H1 (cell line): Measurements from ENCODE around the gene TMA7B. TPM values are rescaled to one million over a fixed set of nuclear protein-coding genes. Genes with fewer than 3 reads are reported as not detected.

Experiments used
- CTCF ChIA-PET: fragments of 300-600 bp; sonication (Branson Sonifier 250); formaldehyde crosslinking; loops from one replicate; lab custom pipeline; 2021; ENCODE audit not compliant: partially characterized antibody; lab: Charles Lee
- POLR2A ChIA-PET: fragments of 300-600 bp; sonication (Branson Sonifier 250); formaldehyde crosslinking; loops from one replicate; lab custom pipeline; 2021; ENCODE audit warnings: inconsistent platforms; ENCODE audit not compliant: partially characterized antibody; lab: Charles Lee
- DNase-seq, 2 experiments: peaks; one replicate each; pipeline versions ENCODE4 v3.0.0 to v3.0.0-alpha.2; 2010 to 2022; ENCODE audit warnings: low spot score in 2 of 2, low read depth in 1 of 2, mixed read lengths in 1 of 2
- FAIRE-seq: peaks from 2 replicates; lab custom pipeline; 2011; peaks lifted over from hg19 to GRCh38; lab: Jason Lieb, UNC
- H2AFZ ChIP-seq: 2 replicates; pipeline ENCODE4 v1.8.1; 2012; ENCODE audit warnings: low read length, inconsistent platforms
- H2AK5ac ChIP-seq: 2 replicates; pipeline ENCODE4 v1.6.1; 2013; ENCODE audit warnings: low read depth, low read length
- H2BK120ac ChIP-seq: replicated peaks from 2 replicates; pipeline ENCODE3; 2013; ENCODE audit warnings: low read depth, low read length, inconsistent platforms
- H2BK12ac ChIP-seq: 2 replicates; pipeline ENCODE4 v1.6.1; 2013; ENCODE audit warnings: low read depth, low read length
- H2BK15ac ChIP-seq: 2 replicates; pipeline ENCODE4 v1.6.1; 2013; ENCODE audit warnings: low read length
- H2BK20ac ChIP-seq: 2 replicates; pipeline ENCODE4 v1.6.1; 2013; ENCODE audit warnings: low read length
- H2BK5ac ChIP-seq: 2 replicates; pipeline ENCODE4 v1.6.1; 2013; ENCODE audit warnings: low read depth, low read length
- H3K14ac ChIP-seq: 2 replicates; pipeline ENCODE4 v1.6.1; 2013; ENCODE audit warnings: inconsistent platforms; ENCODE audit not compliant: insufficient read length
- H3K18ac ChIP-seq: 2 replicates; pipeline ENCODE4 v1.6.1; 2013; ENCODE audit warnings: low read length; ENCODE audit errors: extremely low read depth
- H3K23ac ChIP-seq: 2 replicates; pipeline ENCODE4 v1.6.1; 2013; ENCODE audit warnings: inconsistent platforms; ENCODE audit not compliant: insufficient read length
- H3K23me2 ChIP-seq: 2 replicates; pipeline ENCODE4 v1.6.1; 2013; ENCODE audit warnings: low read depth, low read length
- H3K27ac ChIP-seq: 2 replicates; pipeline ENCODE4 v1.6.1; 2011; ENCODE audit warnings: low read depth, low read length, inconsistent platforms
- H3K27me3 ChIP-seq, 4 experiments: replicated peaks in 1 of 4; 1 replicate in 1 of 4; 2 replicates in 3 of 4; pipeline versions ENCODE4 v1.6.1 to v1.8.1; 2011 to 2013; ENCODE audit warnings: low read length in 3 of 4, mild to moderate bottlenecking in 3 of 4, inconsistent platforms in 2 of 4, mixed read lengths in 2 of 4, moderate library complexity in 1 of 4; ENCODE audit not compliant: control insufficient read depth in 3 of 4, insufficient read depth in 3 of 4; ENCODE audit errors: extremely low read depth in 1 of 4
- H3K36me3 ChIP-seq, 4 experiments: 2 replicates each; pipeline versions ENCODE4 v1.6.1 to v1.8.1; 2011 to 2013; ENCODE audit warnings: mild to moderate bottlenecking in 4 of 4, low read length in 3 of 4, moderate library complexity in 2 of 4, control low read depth in 1 of 4, inconsistent platforms in 1 of 4; ENCODE audit not compliant: insufficient read depth in 4 of 4, control insufficient read depth in 2 of 4
- H3K4ac ChIP-seq: replicated peaks from 2 replicates; pipeline ENCODE3; 2013; ENCODE audit warnings: low read length, low read depth, mixed read lengths, inconsistent platforms; ENCODE audit not compliant: insufficient read length
- H3K4me1 ChIP-seq, 4 experiments: replicated peaks in 1 of 4; 1 replicate in 1 of 4; 2 replicates in 3 of 4; pipeline versions ENCODE4 v1.6.1 to v1.8.1; 2011 to 2013; ENCODE audit warnings: low read length in 3 of 4, inconsistent platforms in 2 of 4, mixed read lengths in 1 of 4; ENCODE audit not compliant: insufficient read depth in 4 of 4, control insufficient read depth in 3 of 4
- H3K4me2 ChIP-seq, 2 experiments: 2 replicates each; pipeline versions ENCODE4 v1.6.1 to v1.8.1; 2011 to 2013; ENCODE audit warnings: low read depth in 2 of 2, low read length in 2 of 2, control low read depth in 1 of 2, inconsistent platforms in 1 of 2, mild to moderate bottlenecking in 1 of 2; ENCODE audit not compliant: insufficient read depth in 1 of 2
- H3K4me3 ChIP-seq, 4 experiments: fragments of 200-600, 300-600 bp in 1 of 4; sonication (generic), shearing (Covaris generic), sonication (Bioruptor Twin) in 1 of 4; 2 replicates each; pipeline versions ENCODE4 v1.5.1 to v1.8.1; 2011 to 2016; ENCODE audit warnings: low read length in 4 of 4, low read depth in 3 of 4, control low read depth in 2 of 4, inconsistent platforms in 2 of 4, mild to moderate bottlenecking in 2 of 4, mixed read lengths in 1 of 4, moderate library complexity in 1 of 4; ENCODE audit not compliant: insufficient read depth in 2 of 4; ENCODE audit errors: extremely low read depth in 1 of 4
- H3K56ac ChIP-seq: replicated peaks from 2 replicates; pipeline ENCODE3; 2013; ENCODE audit warnings: low read depth, mild to moderate bottlenecking, mixed read lengths, low read length, inconsistent platforms; ENCODE audit not compliant: insufficient read length
- H3K79me1 ChIP-seq: 2 replicates; pipeline ENCODE4 v1.6.1; 2013; ENCODE audit warnings: low read depth, low read length, control low read depth
- H3K79me2 ChIP-seq, 2 experiments: 2 replicates each; pipeline versions ENCODE4 v1.6.1 to v1.8.1; 2012 to 2013; ENCODE audit warnings: low read length in 2 of 2, mild to moderate bottlenecking in 2 of 2, inconsistent platforms in 1 of 2; ENCODE audit not compliant: insufficient read depth in 2 of 2, control insufficient read depth in 1 of 2
- H3K9ac ChIP-seq, 4 experiments: replicated peaks in 1 of 4; 1 replicate in 1 of 4; 2 replicates in 3 of 4; pipeline versions ENCODE4 v1.6.1 to v1.8.1; 2011 to 2013; ENCODE audit warnings: low read depth in 3 of 4, low read length in 3 of 4, control low read depth in 2 of 4, mild to moderate bottlenecking in 2 of 4, moderate library complexity in 2 of 4, inconsistent platforms in 1 of 4; ENCODE audit errors: extremely low read depth in 1 of 4
- H3K9me3 ChIP-seq, 2 experiments: 2 replicates each; pipeline versions ENCODE4 v1.6.1 to v1.8.1; 2012 to 2013; ENCODE audit warnings: mild to moderate bottlenecking in 2 of 2, moderate library complexity in 2 of 2, control low read depth in 1 of 2, inconsistent platforms in 1 of 2, low read depth in 1 of 2, low read length in 1 of 2, mixed read lengths in 1 of 2; ENCODE audit not compliant: insufficient read depth in 2 of 2
- H4K20me1 ChIP-seq, 2 experiments: replicated peaks in 1 of 2; 2 replicates each; pipeline versions ENCODE3 to v1.8.1; 2011 to 2013; ENCODE audit warnings: inconsistent platforms in 2 of 2, low read length in 2 of 2, mild to moderate bottlenecking in 1 of 2; ENCODE audit not compliant: insufficient read depth in 2 of 2, control insufficient read depth in 1 of 2
- H4K5ac ChIP-seq: 2 replicates; pipeline ENCODE4 v1.6.1; 2013; ENCODE audit warnings: low read length, low read depth, mixed read lengths, inconsistent platforms; ENCODE audit not compliant: insufficient read length
- H4K8ac ChIP-seq: 2 replicates; pipeline ENCODE4 v1.8.0; 2013; ENCODE audit warnings: mild to moderate bottlenecking, moderate library complexity, low read length, inconsistent platforms; ENCODE audit not compliant: insufficient read depth; ENCODE audit errors: extremely low read depth
- H4K91ac ChIP-seq: replicated peaks from 2 replicates; pipeline ENCODE3; 2013; ENCODE audit warnings: low read length, mixed read lengths, inconsistent platforms; ENCODE audit not compliant: insufficient read length
- WGBS, 2 experiments: shearing (Covaris generic) in 1 of 2; methylation state at CpG; one replicate each; pipeline versions ENCODE4 v1.1.6 to v1.1.7; 2013 to 2015; ENCODE audit warnings: low lambda C conversion rate in 2 of 2, mixed read lengths in 2 of 2, inconsistent platforms in 1 of 2, low coverage in 1 of 2, missing lambda C conversion rate in 1 of 2; ENCODE audit not compliant: insufficient replicate concordance in 2 of 2, insufficient coverage in 1 of 2, insufficient read length in 1 of 2; ENCODE audit errors: extremely low coverage in 1 of 2, missing lambda C conversion rate in 1 of 2; 5-methylcytosine and 5-hydroxymethylcytosine counted together
- polyA plus RNA-seq, 7 experiments: library from polyadenylated mRNA; depleted of rRNA in 3 of 7; stranded (reverse) in 5 of 7; unstranded in 2 of 7; fragments of >200 nt in 5 of 7; fragments of 200-250 nt in 2 of 7; gene quantifications; 1 replicate in 5 of 7; 2 replicates in 1 of 7; 4 replicates in 1 of 7; pipeline versions ENCODE4 v1.2.1 to v1.2.3, GENCODE V29; 2011 to 2013; ENCODE audit warnings: missing spikeins in 2 of 7, mixed read lengths in 2 of 7
- total RNA-seq: library from RNA; stranded (reverse); fragmentation: NEBNext Ultra II Directional; extraction: Animal tissue kit (Norgen Biotek cat#: 25700); gene quantifications from 2 replicates; pipeline ENCODE4 v1.2.1, GENCODE V29; 2021
- TF ChIP-seq, protein P1 (sequence below): IDR thresholded peaks from 2 replicates; pipeline ENCODE4 v1.6.1; 2012; ENCODE audit warnings: low read length, inconsistent platforms

The TMA7B gene
- total and polyA plus RNA-seq, 2 of the 8 experiments (the other 6 are each of a cell fraction or from before 2014, with no cell fraction given): not detected

DNA sequence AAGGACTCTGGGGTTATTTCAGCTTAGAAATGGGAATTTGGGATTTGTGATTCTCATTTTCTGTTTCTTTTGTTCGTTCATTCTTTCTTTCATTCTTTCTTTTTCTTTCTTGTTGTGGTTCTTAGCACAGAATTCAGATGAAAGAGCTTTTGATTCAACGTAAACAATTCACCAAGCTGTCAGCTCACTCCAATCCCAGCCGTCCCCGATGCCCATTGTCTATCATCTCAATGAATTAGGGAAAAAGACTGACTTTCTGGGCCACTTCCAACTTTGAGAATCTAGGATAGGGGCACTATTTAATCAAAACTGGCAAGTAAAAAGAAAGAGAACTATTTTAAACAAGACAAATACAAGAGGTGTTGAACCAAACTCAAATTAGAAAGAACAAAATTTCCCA is 25.1 kb upstream of the TMA7B start:
- H3K27me3 ChIP-seq: no peaks in the 10 kb centered on the region; a peak in 1 of 7 replicates

More for the DNA sequence above, 25.1 kb upstream of the TMA7B start:
- H2AFZ ChIP-seq: no peak overlapping the region
- ChIA-PET CTCF (interaction anchor here (0.7 to 4.1 kb wide), 9 partner anchors 11 to 265 kb away, joined by 3 to 110 read pairs (median 4); no protein-coding TSS in a partner anchor), POLR2A (interaction anchor here (0.8 kb wide), 1 partner anchor 9 kb away, joined by 3 read pairs; no protein-coding TSS in a partner anchor)
- no peak overlapping the region for H4K5ac ChIP-seq
- no peak overlapping the region for H3K56ac ChIP-seq
- H2AK5ac ChIP-seq: no peak overlapping the region
- H2BK5ac ChIP-seq: no peak overlapping the region
- H3K23me2 ChIP-seq: no peaks in the 10 kb centered on the region; the same call in 1 of the 2 replicates
- no peak overlapping the region for H4K91ac ChIP-seq
- TF ChIP-seq, protein P1, sequence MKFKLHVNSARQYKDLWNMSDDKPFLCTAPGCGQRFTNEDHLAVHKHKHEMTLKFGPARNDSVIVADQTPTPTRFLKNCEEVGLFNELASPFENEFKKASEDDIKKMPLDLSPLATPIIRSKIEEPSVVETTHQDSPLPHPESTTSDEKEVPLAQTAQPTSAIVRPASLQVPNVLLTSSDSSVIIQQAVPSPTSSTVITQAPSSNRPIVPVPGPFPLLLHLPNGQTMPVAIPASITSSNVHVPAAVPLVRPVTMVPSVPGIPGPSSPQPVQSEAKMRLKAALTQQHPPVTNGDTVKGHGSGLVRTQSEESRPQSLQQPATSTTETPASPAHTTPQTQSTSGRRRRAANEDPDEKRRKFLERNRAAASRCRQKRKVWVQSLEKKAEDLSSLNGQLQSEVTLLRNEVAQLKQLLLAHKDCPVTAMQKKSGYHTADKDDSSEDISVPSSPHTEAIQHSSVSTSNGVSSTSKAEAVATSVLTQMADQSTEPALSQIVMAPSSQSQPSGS: no peak
- H2BK120ac ChIP-seq: no peak overlapping the region
- H3K79me2 ChIP-seq: no peaks in the 10 kb centered on the region
- no peak overlapping the region for H3K4me3 ChIP-seq
- H3K36me3 ChIP-seq: no peaks in the 10 kb centered on the region
- no peak overlapping the region for H3K14ac ChIP-seq
- no peak overlapping the region for H4K8ac ChIP-seq
- 81% methylated on average over 4 of the region's 4 CpGs; no CpG with 5 or more reads in 1 of the 2 experiments for WGBS, 2 experiments
- no peak overlapping the region for H3K18ac ChIP-seq
- DNase-seq (no peak), FAIRE-seq (no peak)
- H2BK12ac ChIP-seq: no peak overlapping the region
- no peak overlapping the region for H2BK15ac ChIP-seq
- H3K4me1 ChIP-seq: peaks cover 0 to 11% (median 4%) of the 10 kb centered on the region in 4 experiments; a peak in 6 of 7 replicates
- no peak overlapping the region for H3K9ac ChIP-seq
- H3K79me1 ChIP-seq: no peaks in the 10 kb centered on the region
- H3K9me3 ChIP-seq: no peaks in the 10 kb centered on the region
- no peaks in the 10 kb centered on the region for H4K20me1 ChIP-seq
- H3K4ac ChIP-seq: no peak overlapping the region
- no peak overlapping the region for H3K4me2 ChIP-seq
- no peak overlapping the region for H3K27ac ChIP-seq
- no peak overlapping the region for H2BK20ac ChIP-seq
- H3K23ac ChIP-seq: no peak overlapping the region
